Muscle layer of duodenum (tissue), 2 donors: Measurements from ENCODE around the gene NINL.
"Not testable (repeated sequence)": the region's sequence is repeated elsewhere in the genome, so short reads cannot be mapped to it uniquely, and the experiment has no call there.

ENCODE experiments used
- H3K27ac ChIP-seq: one replicate; pipeline ENCODE4 v1.7.0; 2013; ENCODE audit warnings: mild to moderate bottlenecking, low read length
- H3K27me3 ChIP-seq: one replicate; pipeline ENCODE4 v1.7.0; 2013; ENCODE audit warnings: low read depth, mild to moderate bottlenecking, control low read depth, low read length
- H3K36me3 ChIP-seq, 2 donors: one replicate each; pipeline ENCODE4 v1.7.0; 2013; ENCODE audit warnings: low read length in 2 of 2, control low read depth in 1 of 2, mild to moderate bottlenecking in 1 of 2; ENCODE audit not compliant: insufficient read depth in 2 of 2, control insufficient read depth in 1 of 2
- H3K4me1 ChIP-seq, 2 donors: one replicate each; pipeline ENCODE4 v1.7.0; 2013; ENCODE audit warnings: low read length in 2 of 2, mild to moderate bottlenecking in 2 of 2, control low read depth in 1 of 2, moderate library complexity in 1 of 2; ENCODE audit not compliant: insufficient read depth in 2 of 2, control insufficient read depth in 1 of 2
- H3K4me3 ChIP-seq, 2 donors: one replicate each; pipeline ENCODE4 v1.7.0; 2013; ENCODE audit warnings: low read length in 2 of 2, low read depth in 1 of 2, mild to moderate bottlenecking in 1 of 2
- H3K9me3 ChIP-seq, 2 donors: one replicate each; pipeline ENCODE4 v1.7.0; 2013; ENCODE audit warnings: low read length in 2 of 2, control low read depth in 1 of 2, mild to moderate bottlenecking in 1 of 2; ENCODE audit not compliant: control insufficient read depth in 1 of 2
- donor health status: healthy.

Gene NINL

DNA sequence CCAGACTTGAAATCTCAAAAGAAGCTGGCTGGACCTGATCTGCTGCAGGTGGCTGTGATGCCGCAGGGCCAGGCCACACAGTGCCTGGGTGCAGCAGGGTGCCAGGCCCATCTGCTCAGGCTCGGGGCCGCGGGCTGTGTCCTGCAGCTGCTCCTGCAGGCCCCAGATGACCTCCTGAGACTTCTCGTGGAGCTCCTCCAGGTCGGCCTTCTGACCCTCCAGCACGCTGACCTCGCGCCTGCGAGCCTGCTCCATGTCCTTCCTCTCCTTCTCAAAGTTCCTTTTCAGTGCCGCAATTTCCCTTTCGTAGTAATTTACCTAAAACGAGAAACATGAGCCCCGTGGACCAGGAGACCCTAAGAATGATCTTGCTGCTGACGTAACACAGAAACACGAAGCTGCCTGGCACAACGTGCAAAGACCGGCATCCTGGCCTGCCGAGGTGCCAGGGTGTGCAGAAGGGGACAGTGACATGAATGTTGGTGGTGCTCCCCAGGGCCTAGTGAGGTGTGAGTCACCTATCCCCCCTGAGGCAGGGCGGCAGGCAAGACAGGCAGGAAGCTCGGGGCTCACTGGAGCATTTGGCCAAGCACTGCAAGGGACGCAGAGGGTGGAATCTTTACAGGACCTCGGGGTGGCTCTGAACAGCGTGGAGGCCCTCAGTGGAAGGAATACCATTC is 106.3 kb downstream of the NINL start:
- Histone ChIP-seq H3K27ac (no peak overlapping the region), H3K9me3 (no peaks in the 10 kb centered on the region)

DNA sequence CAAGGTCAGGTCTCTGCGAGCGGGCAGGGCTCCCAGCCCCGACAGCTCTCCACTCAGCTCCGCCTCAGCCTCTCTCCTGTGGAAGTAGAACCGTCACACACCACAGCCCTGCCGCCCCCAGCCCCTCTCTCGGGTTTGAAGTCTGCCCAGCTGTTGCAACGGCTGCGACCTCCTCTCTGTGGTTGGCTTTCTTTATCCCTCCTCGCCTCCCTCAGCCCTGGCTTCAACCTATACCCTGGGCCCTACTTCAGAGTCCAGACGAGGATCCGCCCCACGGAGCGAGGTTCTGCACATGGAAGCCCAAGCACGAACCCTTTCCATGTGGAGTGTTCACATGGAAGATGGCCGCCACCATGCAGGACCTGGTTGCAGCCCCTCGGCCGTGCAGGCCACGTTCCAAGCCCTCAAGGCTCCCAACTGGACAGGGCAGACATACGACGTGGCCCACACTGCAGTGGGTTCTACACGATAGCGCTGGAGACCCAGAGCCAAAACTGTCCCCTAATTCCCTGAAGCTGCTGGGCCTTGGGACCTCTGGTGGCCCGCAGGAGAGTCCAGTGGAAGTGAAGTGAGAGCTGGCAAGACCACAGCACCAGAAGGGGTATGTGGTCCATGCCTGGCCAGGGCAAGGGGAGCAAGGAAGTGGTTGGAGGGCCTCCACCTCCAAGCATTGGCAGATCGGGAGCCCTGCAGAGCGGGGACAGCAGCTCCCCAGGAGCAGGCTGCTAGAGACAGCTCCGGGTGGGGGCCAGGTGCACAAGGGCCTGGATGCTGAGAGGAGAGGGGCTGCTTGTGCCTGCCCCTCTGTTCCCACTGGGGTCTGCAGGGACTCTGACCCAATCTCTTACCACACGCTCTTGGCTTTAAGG is 108.1 kb downstream of the NINL start:
- no peaks in the 10 kb centered on the region for H3K4me1 ChIP-seq
- no peak overlapping the region for H3K27ac ChIP-seq
- H3K27me3 ChIP-seq: no peaks in the 10 kb centered on the region
- H3K36me3 ChIP-seq: peaks cover 0 to 41% of the 10 kb centered on the region in 2 donors
- no peak overlapping the region for H3K4me3 ChIP-seq
- H3K9me3 ChIP-seq: no peaks in the 10 kb centered on the region

More for the DNA sequence above, 106.3 kb downstream of the NINL start:
- Histone ChIP-seq H3K36me3 (peaks cover 0 to 41% of the 10 kb centered on the region in 2 donors), H3K27me3 (no peaks in the 10 kb centered on the region), H3K4me3 (no peak overlapping the region), H3K4me1 (no peaks in the 10 kb centered on the region)

GRCh38 chr20:25476106-25477013 is 109.0 kb downstream of the NINL start:
- Histone ChIP-seq H3K4me3 (no peak overlapping the region), H3K27ac (no peak overlapping the region), H3K9me3 (no peaks in the 10 kb centered on the region)

GRCh38 chr20:25473297-25473696 is 112.0 kb downstream of the NINL start:
- H3K27me3 ChIP-seq, H3K27ac ChIP-seq, H3K9me3 ChIP-seq, H3K4me1 ChIP-seq, H3K4me3 ChIP-seq: not testable (repeated sequence)
- peaks cover 5 to 37% of the 10 kb centered on the region in 2 donors for H3K36me3 ChIP-seq

More at GRCh38 chr20:25476106-25477013, 109.0 kb downstream of the NINL start:
- Histone ChIP-seq H3K36me3 (peaks cover 0 to 38% of the 10 kb centered on the region in 2 donors), H3K27me3 (no peaks in the 10 kb centered on the region), H3K4me1 (no peaks in the 10 kb centered on the region)

DNA sequence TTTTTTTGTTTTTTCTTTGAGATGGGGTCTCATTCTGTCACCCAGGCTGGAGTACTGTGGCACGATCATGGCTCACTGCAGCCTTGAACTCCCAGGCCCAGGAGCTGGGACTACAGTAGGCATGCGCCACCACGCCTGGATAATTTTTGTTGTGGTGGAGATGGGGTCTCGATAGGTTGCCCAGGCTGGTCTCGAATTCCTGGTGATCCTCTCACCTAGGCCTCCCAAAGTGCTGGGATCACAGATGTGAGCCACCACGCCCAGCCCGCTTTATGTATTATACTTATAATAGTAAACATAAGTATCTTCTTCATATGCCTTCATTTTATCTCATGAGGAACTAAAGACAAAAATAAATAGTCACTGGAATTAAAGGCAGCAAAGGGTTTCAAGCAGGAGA is 114.3 kb downstream of the NINL start:
- H3K4me3 ChIP-seq: no peak overlapping the region
- no peaks in the 10 kb centered on the region for H3K9me3 ChIP-seq
- H3K27me3 ChIP-seq: no peaks in the 10 kb centered on the region
- H3K36me3 ChIP-seq: peaks cover 8 to 44% of the 10 kb centered on the region in 2 donors
- H3K4me1 ChIP-seq: no peaks in the 10 kb centered on the region
- no peak overlapping the region for H3K27ac ChIP-seq

GRCh38 chr20:25470045-25470444 is 115.3 kb downstream of the NINL start:
- Histone ChIP-seq H3K9me3 (no peaks in the 10 kb centered on the region), H3K27ac (no peak overlapping the region), H3K4me1 (no peaks in the 10 kb centered on the region), H3K27me3 (no peaks in the 10 kb centered on the region), H3K4me3 (no peak overlapping the region), H3K36me3 (peaks cover 8 to 44% of the 10 kb centered on the region in 2 donors)

DNA sequence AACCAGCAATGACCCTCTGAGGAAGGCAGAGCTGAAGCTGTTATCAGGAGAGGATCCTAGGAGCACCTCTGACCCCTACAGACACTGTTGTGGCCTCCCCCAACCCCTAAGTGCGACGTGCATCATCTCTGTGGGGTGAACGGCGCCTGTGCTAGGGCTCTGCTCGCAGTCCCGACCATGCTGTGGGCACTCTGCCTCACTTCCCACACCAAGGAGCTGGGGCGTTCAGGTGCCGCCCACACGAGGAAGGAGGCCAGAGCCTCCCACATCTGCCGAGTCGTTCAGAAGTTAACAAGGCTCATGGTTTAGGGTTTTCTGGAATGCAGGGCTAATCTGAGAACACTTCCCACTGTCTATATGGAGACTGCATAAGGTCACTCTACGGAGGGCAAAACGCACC is 115.8 kb downstream of the NINL start:
- H3K4me1 ChIP-seq: no peaks in the 10 kb centered on the region
- no peak overlapping the region for H3K27ac ChIP-seq
- H3K27me3 ChIP-seq: no peaks in the 10 kb centered on the region
- H3K4me3 ChIP-seq: no peak overlapping the region
- no peaks in the 10 kb centered on the region for H3K9me3 ChIP-seq
- peaks cover 8 to 44% of the 10 kb centered on the region in 2 donors for H3K36me3 ChIP-seq

GRCh38 chr20:25468126-25469075 is 116.9 kb downstream of the NINL start:
- Histone ChIP-seq H3K4me3 (no peak overlapping the region), H3K27ac (no peak overlapping the region), H3K4me1 (no peaks in the 10 kb centered on the region), H3K36me3 (peaks cover 8 to 51% of the 10 kb centered on the region in 2 donors), H3K9me3 (no peaks in the 10 kb centered on the region), H3K27me3 (no peaks in the 10 kb centered on the region)

DNA sequence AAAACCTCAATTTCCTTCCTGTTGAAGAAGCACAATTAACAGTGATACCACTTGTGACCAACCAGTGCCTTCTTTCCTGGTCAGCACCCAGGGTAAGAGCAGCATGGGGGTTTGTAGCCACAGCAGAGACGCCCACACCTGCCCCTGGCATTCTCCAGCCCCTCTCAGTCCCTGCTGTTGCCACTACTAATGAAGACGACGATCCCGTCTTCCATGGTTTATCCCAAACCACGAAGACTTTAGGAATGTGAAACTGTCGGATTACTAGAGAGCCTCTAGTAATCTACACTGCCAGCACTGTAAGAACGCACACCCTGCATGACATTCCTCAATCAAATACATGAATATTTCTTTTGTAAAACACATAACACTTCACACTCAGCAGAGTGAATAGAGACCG is 117.9 kb downstream of the NINL start:
- no peak overlapping the region for H3K27ac ChIP-seq
- no peaks in the 10 kb centered on the region for H3K27me3 ChIP-seq
- H3K9me3 ChIP-seq: no peaks in the 10 kb centered on the region
- no peaks in the 10 kb centered on the region for H3K4me1 ChIP-seq
- H3K4me3 ChIP-seq: no peak overlapping the region
- peaks cover 8 to 52% of the 10 kb centered on the region in 2 donors for H3K36me3 ChIP-seq

- H3K27ac ChIP-seq: no peak overlapping the region
- H3K27me3 ChIP-seq: no peaks in the 10 kb centered on the region
- H3K4me3 ChIP-seq: no peak overlapping the region
- H3K4me1 ChIP-seq: no peaks in the 10 kb centered on the region
- H3K36me3 ChIP-seq: peaks cover 11 to 56% of the 10 kb centered on the region in 2 donors
- no peaks in the 10 kb centered on the region for H3K9me3 ChIP-seq
Observed at GRCh38 chr20:25466846-25467245, 118.5 kb downstream of the NINL start.
